OCI-LY1 (cell line): ENCODE measurements around the gene NCKAP5L.

Experiments used
- H2AFZ ChIP-seq: fragments of 200-600 bp; sonication (generic), shearing (Covaris generic); 2 replicates; pipeline ENCODE4 v1.6.0; 2014; ENCODE audit warnings: antibody characterized with exemption, mild to moderate bottlenecking, low read length
- H3F3A ChIP-seq: fragments of 200-600 bp; sonication (generic), shearing (Covaris generic); 2 replicates; pipeline ENCODE4 v1.6.0; 2014; ENCODE audit warnings: mild to moderate bottlenecking, antibody characterized with exemption, low read length, moderate library complexity; ENCODE audit not compliant: insufficient read depth
- H3K27ac ChIP-seq: fragments of 200-600 bp; sonication (generic); 2 replicates; pipeline ENCODE4 v1.5.1; 2014; ENCODE audit warnings: low read length, mixed run types, mild to moderate bottlenecking, low read depth; ENCODE audit not compliant: poor library complexity, severe bottlenecking
- H3K27me3 ChIP-seq: fragments of 200-600 bp; sonication (generic); 2 replicates; pipeline ENCODE4 v1.6.0; 2014; ENCODE audit warnings: antibody characterized with exemption, mild to moderate bottlenecking, low read length, moderate library complexity; ENCODE audit not compliant: insufficient read depth
- H3K36me3 ChIP-seq: fragments of 200-600 bp; sonication (generic); 2 replicates; pipeline ENCODE4 v1.6.1; 2014; ENCODE audit warnings: mild to moderate bottlenecking, antibody characterized with exemption, low read length, moderate library complexity, mixed read lengths; ENCODE audit not compliant: insufficient read depth
- H3K4me1 ChIP-seq: fragments of 200-600 bp; sonication (generic); 2 replicates; pipeline ENCODE4 v1.5.1; 2014; ENCODE audit warnings: mild to moderate bottlenecking, low read length, moderate library complexity; ENCODE audit not compliant: insufficient read depth, severe bottlenecking
- H3K4me2 ChIP-seq: fragments of 200-600 bp; sonication (generic), shearing (Covaris generic); 2 replicates; pipeline ENCODE4 v1.6.1; 2014; ENCODE audit warnings: low read length
- H3K4me3 ChIP-seq: fragments of 200-600 bp; sonication (generic); 2 replicates; pipeline ENCODE4 v1.5.1; 2014; ENCODE audit warnings: low read length, low read depth, mild to moderate bottlenecking, mixed read lengths; ENCODE audit not compliant: poor library complexity, severe bottlenecking
- H3K79me2 ChIP-seq: fragments of 200-600 bp; shearing (Covaris generic); 2 replicates; pipeline ENCODE4 v1.6.1; 2016; ENCODE audit warnings: mixed run types, low read length, mixed read lengths; ENCODE audit not compliant: insufficient read depth
- H3K9ac ChIP-seq: fragments of 200-600 bp; sonication (generic), shearing (Covaris generic); 2 replicates; pipeline ENCODE4 v1.6.1; 2014; ENCODE audit warnings: mild to moderate bottlenecking, low read length, mixed read lengths
- H3K9me2 ChIP-seq: fragments of 200-600 bp; sonication (generic), shearing (Covaris generic); 2 replicates; pipeline ENCODE4 v1.6.1; 2014; ENCODE audit warnings: low read depth, mild to moderate bottlenecking, low read length, mixed read lengths
- H3K9me3 ChIP-seq: fragments of 200-600 bp; shearing (Covaris generic); 2 replicates; pipeline ENCODE4 v1.6.1; 2014; ENCODE audit warnings: low read length, mixed read lengths
- H4K20me1 ChIP-seq: fragments of 200-600 bp; sonication (generic), shearing (Covaris generic); 2 replicates; pipeline ENCODE4 v1.6.0; 2016; ENCODE audit warnings: mild to moderate bottlenecking, low read length; ENCODE audit not compliant: insufficient read depth
- CTCF ChIP-seq: fragments of 200-600 bp; sonication (generic), shearing (Covaris generic); IDR thresholded peaks from 2 replicates; pipeline ENCODE4 v1.5.1; 2017; ENCODE audit warnings: mild to moderate bottlenecking, antibody characterized with exemption, low read length, moderate library complexity, mixed read lengths
- EZH2 ChIP-seq: fragments of 200-600 bp; sonication (generic), shearing (Covaris generic); IDR thresholded peaks from 2 replicates; pipeline ENCODE4 v1.8.0; 2017; ENCODE audit warnings: borderline replicate concordance, mixed run types, mild to moderate bottlenecking, antibody characterized with exemption, low read length, moderate library complexity, mixed read lengths

The NCKAP5L gene

GRCh38 chr12:49777800-49778748 is 50.1 kb downstream of the NCKAP5L start:
- no peaks in the 10 kb centered on the region for H3K9me2 ChIP-seq
- H4K20me1 ChIP-seq, result no peaks in the 10 kb centered on the region
- TF ChIP-seq CTCF, result peak; percentile 92
- TF ChIP-seq EZH2, result no peak
- H2AFZ ChIP-seq, result no peak overlapping the region
- no peak overlapping the region for H3K27ac ChIP-seq
- no peaks in the 10 kb centered on the region for H3K9me3 ChIP-seq
- H3K4me1 ChIP-seq, result peaks cover 5% of the 10 kb centered on the region
- no peaks in the 10 kb centered on the region for H3K27me3 ChIP-seq
- no peak overlapping the region for H3K4me3 ChIP-seq
- no peak overlapping the region for H3K4me2 ChIP-seq
- H3F3A ChIP-seq, result no peaks in the 10 kb centered on the region
- no peaks in the 10 kb centered on the region for H3K79me2 ChIP-seq
- H3K36me3 ChIP-seq, result no peaks in the 10 kb centered on the region
- H3K9ac ChIP-seq, result no peak overlapping the region

GRCh38 chr12:49777341-49777740 is 50.9 kb downstream of the NCKAP5L start:
- no peaks in the 10 kb centered on the region for H3K27me3 ChIP-seq
- H3F3A ChIP-seq, result no peaks in the 10 kb centered on the region
- peaks cover 5% of the 10 kb centered on the region for H3K4me1 ChIP-seq
- no peaks in the 10 kb centered on the region for H3K9me2 ChIP-seq
- H3K27ac ChIP-seq, result no peak overlapping the region
- TF ChIP-seq CTCF (no peak), EZH2 (no peak)
- no peak overlapping the region for H3K4me2 ChIP-seq
- no peak overlapping the region for H2AFZ ChIP-seq
- H3K36me3 ChIP-seq, result no peaks in the 10 kb centered on the region
- no peaks in the 10 kb centered on the region for H4K20me1 ChIP-seq
- H3K79me2 ChIP-seq, result no peaks in the 10 kb centered on the region
- H3K9me3 ChIP-seq, result no peaks in the 10 kb centered on the region
- no peak overlapping the region for H3K9ac ChIP-seq
- H3K4me3 ChIP-seq, result no peak overlapping the region

- TF ChIP-seq EZH2 (no peak), CTCF (no peak)
- H3K27ac ChIP-seq, result no peak overlapping the region
- H3K4me2 ChIP-seq, result no peak overlapping the region
- H3K4me3 ChIP-seq, result no peak overlapping the region
- no peaks in the 10 kb centered on the region for H3K27me3 ChIP-seq
- no peaks in the 10 kb centered on the region for H3K36me3 ChIP-seq
- no peaks in the 10 kb centered on the region for H3K79me2 ChIP-seq
- H3K9me2 ChIP-seq, result no peaks in the 10 kb centered on the region
- peaks cover 5% of the 10 kb centered on the region for H3K4me1 ChIP-seq
- no peaks in the 10 kb centered on the region for H3F3A ChIP-seq
- H3K9me3 ChIP-seq, result no peaks in the 10 kb centered on the region
- no peak overlapping the region for H3K9ac ChIP-seq
- no peak overlapping the region for H2AFZ ChIP-seq
- H4K20me1 ChIP-seq, result no peaks in the 10 kb centered on the region
Observed at GRCh38 chr12:49776858-49777257, 51.4 kb downstream of the NCKAP5L start.
